Esophagus squamous epithelium (tissue), 5 donors: ENCODE results near the gene SLC6A17. TPM values are rescaled to one million over a fixed set of nuclear protein-coding genes. Genes with fewer than 3 reads are reported as not detected.
A peak's percentile ranks its signal among the peaks of the same experiment; 100 is the strongest.

Experiments
- DNase-seq: peaks from one replicate; lab custom pipeline; 2025; lab: John Stamatoyannopoulos, UW
- H3K27ac ChIP-seq, 4 donors: fragments of 200-600 bp; sonication (generic); one replicate each; pipeline ENCODE4 v1.5.1; 2016 to 2019; ENCODE audit warnings: mild to moderate bottlenecking in 1 of 4
- H3K27me3 ChIP-seq, 4 donors: fragments of 200-600 bp; sonication (generic); 1 replicate in 3 of 4; 2 replicates in 1 of 4; pipeline versions ENCODE4 v1.5.1 to v1.6.0; 2017 to 2021; ENCODE audit warnings: antibody characterized with exemption in 1 of 4
- H3K36me3 ChIP-seq, 3 donors: fragments of 200-600 bp; sonication (generic); one replicate each; pipeline ENCODE4 v1.5.1; 2016 to 2019
- H3K4me1 ChIP-seq, 3 donors: fragments of 200-600 bp; sonication (generic); one replicate each; pipeline ENCODE4 v1.5.1; 2017 to 2019
- H3K4me3 ChIP-seq, 4 donors: fragments of 200-600 bp; sonication (generic); 1 replicate in 3 of 4; 2 replicates in 1 of 4; pipeline ENCODE4 v1.5.1; 2016 to 2019; ENCODE audit warnings: mild to moderate bottlenecking in 2 of 4, moderate library complexity in 1 of 4
- H3K9me3 ChIP-seq, 3 donors: fragments of 200-600 bp; sonication (generic); one replicate each; pipeline ENCODE4 v1.5.1; 2016 to 2019
- POLR2A ChIP-seq, 4 donors: fragments of 450-650 bp; IDR thresholded peaks; one replicate each; pipeline ENCODE4 v1.6.1; 2017; ENCODE audit warnings: antibody characterized with exemption in 4 of 4, mild to moderate bottlenecking in 4 of 4, moderate library complexity in 3 of 4
- WGBS, 2 donors: methylation state at CpG; one replicate each; pipeline ENCODE4 v1.1.5; 2018; 5-methylcytosine and 5-hydroxymethylcytosine counted together
- intact Hi-C: fragments of 100-400 bp; cut with DNase I; formaldehyde crosslinking; loops from one replicate; pipeline ENCODE4 v1.15.0; 2022
- total RNA-seq, 4 donors: library from RNA; depleted of rRNA; stranded (reverse); fragments of >200 nt; gene quantifications; one replicate each; pipeline ENCODE4 v1.1.0, GENCODE V29; 2016
- TF ChIP-seq, protein P1 (sequence below), 6 experiments: fragments of 450-650 bp in 4 of 6; fragments of 200-600 bp in 2 of 6; sonication (generic) in 2 of 6; IDR thresholded peaks; one replicate each; pipeline ENCODE4 v1.5.1; 2016 to 2019; ENCODE audit warnings: antibody characterized with exemption in 6 of 6, mild to moderate bottlenecking in 4 of 6, moderate library complexity in 4 of 6
- donor health status: DM: yes; HTN: yes; CAD: no.

SLC6A17 gene
- total RNA-seq, 4 donors from 2014 or later: 0.11 to 0.29 (median 0.23) TPM

DNA sequence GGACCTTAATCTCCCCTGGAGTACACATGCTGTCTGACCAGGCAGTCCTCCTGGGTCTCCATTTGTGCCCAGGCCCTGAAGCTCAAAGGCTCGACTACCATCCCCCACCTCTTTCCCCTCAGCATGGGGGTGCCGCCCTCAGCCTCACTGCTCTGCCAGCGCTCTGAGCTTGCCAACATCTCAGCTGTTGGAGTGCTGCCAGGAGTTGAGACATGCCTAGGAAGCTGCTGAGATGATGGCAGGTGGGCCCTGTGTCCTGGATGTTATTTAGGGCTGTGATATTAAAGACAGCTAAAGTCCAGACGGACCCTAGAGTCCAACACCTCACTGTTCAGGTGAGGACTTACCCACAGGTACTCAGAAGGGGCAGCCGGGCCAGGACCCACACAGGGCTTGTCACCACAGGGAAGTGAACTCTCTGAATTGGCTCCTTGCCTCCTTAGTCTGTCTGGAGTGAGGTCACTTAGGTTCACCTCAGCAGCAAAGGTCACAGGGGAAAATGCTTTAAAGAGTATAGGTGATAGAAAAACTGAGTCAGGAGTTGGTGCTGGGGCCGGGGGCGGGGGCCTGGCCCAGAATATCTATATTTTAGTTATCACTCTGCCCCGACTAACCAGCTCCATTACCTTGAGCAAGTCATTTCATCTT is 40.1 kb downstream of the SLC6A17 start:
- Histone ChIP-seq H3K27me3 (peaks cover 0 to under 1% (median 0%) of the 10 kb centered on the region in 4 donors), H3K36me3 (no peaks in the 10 kb centered on the region), H3K9me3 (no peaks in the 10 kb centered on the region), H3K27ac (no peak overlapping the region), H3K4me3 (no peak overlapping the region), H3K4me1 (peaks cover 0 to 18% (median 0%) of the 10 kb centered on the region in 3 donors)
- no peak for DNase-seq
- WGBS, 2 donors: 56 to 65% methylated on average over 4 to 6 of the region's 8 CpGs
- intact Hi-C loops: no loop called here
- TF ChIP-seq POLR2A (IDR thresholded peaks at IDR 0.05): no peak
- TF ChIP-seq, protein P1, sequence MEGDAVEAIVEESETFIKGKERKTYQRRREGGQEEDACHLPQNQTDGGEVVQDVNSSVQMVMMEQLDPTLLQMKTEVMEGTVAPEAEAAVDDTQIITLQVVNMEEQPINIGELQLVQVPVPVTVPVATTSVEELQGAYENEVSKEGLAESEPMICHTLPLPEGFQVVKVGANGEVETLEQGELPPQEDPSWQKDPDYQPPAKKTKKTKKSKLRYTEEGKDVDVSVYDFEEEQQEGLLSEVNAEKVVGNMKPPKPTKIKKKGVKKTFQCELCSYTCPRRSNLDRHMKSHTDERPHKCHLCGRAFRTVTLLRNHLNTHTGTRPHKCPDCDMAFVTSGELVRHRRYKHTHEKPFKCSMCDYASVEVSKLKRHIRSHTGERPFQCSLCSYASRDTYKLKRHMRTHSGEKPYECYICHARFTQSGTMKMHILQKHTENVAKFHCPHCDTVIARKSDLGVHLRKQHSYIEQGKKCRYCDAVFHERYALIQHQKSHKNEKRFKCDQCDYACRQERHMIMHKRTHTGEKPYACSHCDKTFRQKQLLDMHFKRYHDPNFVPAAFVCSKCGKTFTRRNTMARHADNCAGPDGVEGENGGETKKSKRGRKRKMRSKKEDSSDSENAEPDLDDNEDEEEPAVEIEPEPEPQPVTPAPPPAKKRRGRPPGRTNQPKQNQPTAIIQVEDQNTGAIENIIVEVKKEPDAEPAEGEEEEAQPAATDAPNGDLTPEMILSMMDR (IDR thresholded peaks at IDR 0.05): no peak

GRCh38 chr1:110192541-110192940 is 42.2 kb downstream of the SLC6A17 start:
- Histone ChIP-seq H3K4me3 (no peak overlapping the region), H3K27ac (no peak overlapping the region), H3K4me1 (peaks cover 0 to 18% (median 0%) of the 10 kb centered on the region in 3 donors), H3K36me3 (no peaks in the 10 kb centered on the region), H3K27me3 (no peaks in the 10 kb centered on the region), H3K9me3 (no peaks in the 10 kb centered on the region)
- WGBS, 2 donors: 92 to 100% methylated on average over 2 to 3 of the region's 8 CpGs
- no peak for DNase-seq
- TF ChIP-seq POLR2A (IDR thresholded peaks at IDR 0.05): no peak
- TF ChIP-seq, protein P1 (IDR thresholded peaks at IDR 0.05): no peak
- intact Hi-C loops: no loop called here

GRCh38 chr1:110195196-110195595 is 44.9 kb downstream of the SLC6A17 start:
- TF ChIP-seq, protein P1 (IDR thresholded peaks at IDR 0.05): no peak
- H3K4me3 ChIP-seq: no peak overlapping the region
- intact Hi-C loops: no loop called here
- no peak for DNase-seq
- no peak overlapping the region for H3K27ac ChIP-seq
- H3K9me3 ChIP-seq: no peaks in the 10 kb centered on the region
- H3K27me3 ChIP-seq: no peaks in the 10 kb centered on the region
- WGBS, 2 donors: 72 to 100% methylated on average over 1 to 7 of the region's 10 CpGs
- peaks cover 0 to 3% (median 0%) of the 10 kb centered on the region in 3 donors for H3K4me1 ChIP-seq
- no peaks in the 10 kb centered on the region for H3K36me3 ChIP-seq

DNA sequence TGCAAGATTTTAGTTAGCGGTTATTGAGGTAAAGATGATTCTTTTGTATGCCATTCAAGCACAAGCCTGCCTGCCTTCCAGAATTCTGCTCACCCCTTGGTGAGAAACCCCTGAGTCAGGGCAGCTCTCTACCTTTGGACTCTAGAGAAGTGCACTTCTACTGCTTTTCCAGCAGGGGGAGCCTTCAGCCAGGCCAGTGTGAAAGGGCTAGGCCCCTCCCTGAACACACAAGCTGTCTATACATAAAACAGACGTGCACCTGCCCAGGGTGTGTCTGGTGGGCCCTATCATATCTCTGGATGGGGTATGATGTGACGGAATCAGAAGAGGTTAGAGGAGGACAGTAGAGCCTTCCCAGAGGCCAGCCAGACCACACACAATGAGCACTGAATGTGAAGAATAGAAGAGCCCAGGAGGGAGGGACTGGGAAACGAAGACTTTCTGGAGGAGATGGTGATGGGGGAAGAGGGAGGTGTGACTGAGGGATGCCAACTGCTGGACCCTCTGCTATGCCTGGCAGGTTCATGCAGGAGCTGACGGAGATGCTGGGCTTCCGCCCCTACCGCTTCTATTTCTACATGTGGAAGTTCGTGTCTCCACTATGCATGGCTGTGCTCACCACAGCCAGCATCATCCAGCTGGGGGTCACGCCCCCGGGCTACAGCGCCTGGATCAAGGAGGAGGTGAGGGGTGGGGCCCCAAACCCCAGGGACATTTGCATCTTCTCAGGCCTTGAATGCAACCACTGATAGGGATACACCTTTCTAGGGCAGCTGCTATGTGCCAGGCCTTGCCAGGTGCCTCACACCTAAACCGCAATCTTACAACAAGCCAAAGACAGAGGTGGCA is 46.8 kb downstream of the SLC6A17 start:
- no peaks in the 10 kb centered on the region for H3K27me3 ChIP-seq
- no peaks in the 10 kb centered on the region for H3K36me3 ChIP-seq
- intact Hi-C loops: no loop called here
- H3K4me3 ChIP-seq: no peak overlapping the region
- no peak for TF ChIP-seq POLR2A (IDR thresholded peaks at IDR 0.05)
- TF ChIP-seq, protein P1 (IDR thresholded peaks at IDR 0.05): peak; percentile 64 to 88 (median 79)
- H3K4me1 ChIP-seq: no peaks in the 10 kb centered on the region
- H3K27ac ChIP-seq: no peak overlapping the region
- no peaks in the 10 kb centered on the region for H3K9me3 ChIP-seq
- WGBS, 2 donors: 55 to 63% methylated on average over 8 to 9 of the region's 12 CpGs
- no peak for DNase-seq
